H1 (cell line): ENCODE measurements around the gene GATB. TPM values are rescaled to one million over a fixed set of nuclear protein-coding genes. Genes with fewer than 3 reads are reported as not detected.

Source experiments
- ASH2L ChIP-seq: fragments of 200-600, 300-600 bp; sonication (generic); IDR thresholded peaks from one replicate; pipeline ENCODE4 v1.7.1; 2017; ENCODE audit warnings: low read length
- ATF3 ChIP-seq: IDR thresholded peaks from 2 replicates; pipeline ENCODE4 v1.6.1; 2011; ENCODE audit warnings: low read depth, mild to moderate bottlenecking, low read length; ENCODE audit not compliant: insufficient read depth
- BCL11A ChIP-seq, 2 experiments: IDR thresholded peaks; one replicate each; pipeline ENCODE4 v1.6.1; 2011; ENCODE audit warnings: low read depth in 2 of 2, low read length in 2 of 2, mild to moderate bottlenecking in 2 of 2
- CEBPB ChIP-seq: IDR thresholded peaks from 2 replicates; pipeline ENCODE4 v1.6.1; 2012; ENCODE audit warnings: low read depth, low read length
- CTBP2 ChIP-seq: IDR thresholded peaks from 2 replicates; pipeline ENCODE4 v1.7.0; 2011; ENCODE audit warnings: borderline replicate concordance, mild to moderate bottlenecking, moderate library complexity, mixed read lengths, low read length; ENCODE audit not compliant: insufficient read depth, insufficient read length
- EP300 ChIP-seq, 2 experiments: IDR thresholded peaks; 1 replicate in 1 of 2; 2 replicates in 1 of 2; pipeline ENCODE4 v1.6.1; 2011 to 2012; ENCODE audit warnings: low read depth in 2 of 2, low read length in 2 of 2, mild to moderate bottlenecking in 2 of 2, borderline replicate concordance in 1 of 2, inconsistent platforms in 1 of 2, moderate library complexity in 1 of 2
- FOSL1 ChIP-seq: IDR thresholded peaks from 2 replicates; pipeline ENCODE4 v1.6.1; 2011; ENCODE audit warnings: mild to moderate bottlenecking, low read depth, low read length, moderate library complexity; ENCODE audit not compliant: insufficient read depth
- JUND ChIP-seq: IDR thresholded peaks from 2 replicates; pipeline ENCODE4 v1.6.1; 2011; ENCODE audit warnings: mild to moderate bottlenecking, improper control_type of control experiment, low read length
- KDM5A ChIP-seq: fragments of 200-600 bp; IDR thresholded peaks from 2 replicates; pipeline ENCODE4 v1.7.1; 2012; ENCODE audit warnings: mild to moderate bottlenecking, low read length, inconsistent platforms, mixed read lengths
- MAX ChIP-seq: IDR thresholded peaks from 2 replicates; pipeline ENCODE4 v1.6.1; 2012; ENCODE audit warnings: inconsistent platforms
- NANOG ChIP-seq: IDR thresholded peaks from 2 replicates; pipeline ENCODE4 v1.6.1; 2011; ENCODE audit warnings: low read length, low read depth, mild to moderate bottlenecking, inconsistent platforms; ENCODE audit not compliant: insufficient read depth, poor library complexity, severe bottlenecking
- NRF1 ChIP-seq: IDR thresholded peaks from 2 replicates; pipeline ENCODE4 v1.6.1; 2011; ENCODE audit warnings: mild to moderate bottlenecking, low read depth, low read length, improper control_type of control experiment
- POLR2A ChIP-seq, 2 experiments: IDR thresholded peaks; 1 replicate in 1 of 2; 2 replicates in 1 of 2; pipeline ENCODE4 v1.6.1; 2011; ENCODE audit warnings: low read depth in 2 of 2, low read length in 2 of 2, mild to moderate bottlenecking in 2 of 2; ENCODE audit errors: control extremely low read depth in 1 of 2
- RBBP5 ChIP-seq: IDR thresholded peaks from 2 replicates; pipeline ENCODE4 v1.7.1; 2012; ENCODE audit warnings: low read depth, mild to moderate bottlenecking, inconsistent platforms, low read length, moderate library complexity, borderline replicate concordance
- SAP30 ChIP-seq: fragments of 300-600 bp; sonication (generic); IDR thresholded peaks from 2 replicates; pipeline ENCODE4 v1.7.1; 2012; ENCODE audit warnings: low read length, moderate library complexity, mild to moderate bottlenecking, inconsistent platforms; ENCODE audit not compliant: insufficient read depth, insufficient replicate concordance
- SP4 ChIP-seq: IDR thresholded peaks from 2 replicates; pipeline ENCODE4 v1.6.1; 2012; ENCODE audit warnings: low read length, inconsistent platforms
- SRF ChIP-seq: IDR thresholded peaks from 2 replicates; pipeline ENCODE4 v1.6.1; 2011; ENCODE audit warnings: mild to moderate bottlenecking, low read depth, low read length, moderate library complexity
- TAF7 ChIP-seq: optimal IDR thresholded peaks from 2 replicates; pipeline ENCODE3; 2011; ENCODE audit warnings: low read depth, mild to moderate bottlenecking, inconsistent platforms, low read length, moderate library complexity, borderline replicate concordance
- ZNF274 ChIP-seq: IDR thresholded peaks from 2 replicates; pipeline ENCODE4 v1.7.0; 2012; ENCODE audit warnings: low read length, borderline replicate concordance; ENCODE audit errors: extremely low read depth
- polyA plus RNA-seq, 7 experiments: library from polyadenylated mRNA; depleted of rRNA in 3 of 7; stranded (reverse) in 5 of 7; unstranded in 2 of 7; fragments of >200 nt in 5 of 7; fragments of 200-250 nt in 2 of 7; gene quantifications; 1 replicate in 5 of 7; 2 replicates in 1 of 7; 4 replicates in 1 of 7; pipeline versions ENCODE4 v1.2.1 to v1.2.3, GENCODE V29; 2011 to 2013; ENCODE audit warnings: missing spikeins in 2 of 7, mixed read lengths in 2 of 7
- total RNA-seq: library from RNA; stranded (reverse); fragmentation: NEBNext Ultra II Directional; extraction: Animal tissue kit (Norgen Biotek cat#: 25700); gene quantifications from 2 replicates; pipeline ENCODE4 v1.2.1, GENCODE V29; 2021

The GATB gene
- total and polyA plus RNA-seq, 2 of the 8 experiments (the other 6 are each of a cell fraction or from before 2014, with no cell fraction given), result 15.3 to 18.0 TPM

- TF ChIP-seq RBBP5, result no peak
- peak; percentile 93 for TF ChIP-seq SP4
- no peak for TF ChIP-seq NANOG
- TF ChIP-seq ASH2L, result peak; percentile 80
- no peak for TF ChIP-seq BCL11A (IDR thresholded peaks at IDR 0.05; ENCODE audit: low read depth in 2 of 2, low read length in 2 of 2)
- TF ChIP-seq ZNF274, result no peak
- peak; percentile 71 for TF ChIP-seq MAX
- no peak for TF ChIP-seq CEBPB
- TF ChIP-seq NRF1, result no peak
- peak; percentile 91 for TF ChIP-seq ATF3
- no peak for TF ChIP-seq SRF
- peak; percentile 100 for TF ChIP-seq KDM5A
- no peak for TF ChIP-seq FOSL1
- peak; percentile 93 to 94 for TF ChIP-seq POLR2A (IDR thresholded peaks at IDR 0.05; ENCODE audit: control extremely low read depth in 1 of 2, low read depth in 2 of 2, low read length in 2 of 2)
- TF ChIP-seq EP300 (IDR thresholded peaks at IDR 0.05; ENCODE audit: borderline replicate concordance in 1 of 2, low read depth in 2 of 2, low read length in 2 of 2), result no peak
- peak; percentile 79 for TF ChIP-seq TAF7
- no peak for TF ChIP-seq CTBP2
- TF ChIP-seq SAP30, result peak; percentile 85
- peak; percentile 68; the same call in 1 of the 2 replicates for TF ChIP-seq JUND
Observed at GRCh38 chr4:151760712-151761661, at the start of gene GATB (continued).
